DMS53 treated with DMSO at 0.1 percent for 48 hours (cell line): Measurements from ENCODE around the gene RNU1-3.
"Not testable (repeated sequence)": the region's sequence is repeated elsewhere in the genome, so short reads cannot be mapped to it uniquely, and the experiment has no call there.

ENCODE experiments used
- DNase-seq: peaks from one replicate; lab custom pipeline; 2025; ENCODE audit not compliant: unreplicated experiment; lab: John Stamatoyannopoulos, UW

Gene RNU1-3

GRCh38 chr1:16666502-16667413 lies at the start of gene RNU1-3:
Gene RNU1-3 (minus strand): TSS chr1:16666948.
- DNase-seq: not testable (repeated sequence)

- DNase-seq: not testable (repeated sequence)
Observed at GRCh38 chr1:16713480-16713879, 46.7 kb upstream of the RNU1-3 start.

DNA sequence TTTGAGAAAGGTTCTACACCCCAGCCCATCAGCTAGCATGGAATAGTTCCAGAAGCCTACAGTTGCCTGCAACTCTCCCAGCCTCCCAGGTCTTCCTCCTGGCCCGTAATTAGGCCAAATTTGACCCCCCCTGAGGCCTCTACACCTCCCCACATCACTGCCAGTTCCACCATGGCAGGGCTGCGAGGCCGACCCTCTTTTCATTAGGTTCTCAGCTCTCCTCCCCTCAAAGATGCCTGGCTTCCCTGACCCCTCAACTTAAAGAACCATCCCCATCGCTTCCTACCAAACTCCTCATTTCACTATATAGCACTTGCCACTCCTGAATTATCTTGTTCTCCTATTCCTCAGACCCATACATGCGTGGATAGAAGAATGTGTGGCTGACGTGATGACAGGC lies 46.2 kb upstream of the RNU1-3 start:
- not testable (repeated sequence) for DNase-seq

- not testable (repeated sequence) for DNase-seq
Observed at GRCh38 chr1:16712582-16712981, 45.8 kb upstream of the RNU1-3 start.

- DNase-seq: not testable (repeated sequence)
Observed at GRCh38 chr1:16712131-16712530, 45.4 kb upstream of the RNU1-3 start.

DNA sequence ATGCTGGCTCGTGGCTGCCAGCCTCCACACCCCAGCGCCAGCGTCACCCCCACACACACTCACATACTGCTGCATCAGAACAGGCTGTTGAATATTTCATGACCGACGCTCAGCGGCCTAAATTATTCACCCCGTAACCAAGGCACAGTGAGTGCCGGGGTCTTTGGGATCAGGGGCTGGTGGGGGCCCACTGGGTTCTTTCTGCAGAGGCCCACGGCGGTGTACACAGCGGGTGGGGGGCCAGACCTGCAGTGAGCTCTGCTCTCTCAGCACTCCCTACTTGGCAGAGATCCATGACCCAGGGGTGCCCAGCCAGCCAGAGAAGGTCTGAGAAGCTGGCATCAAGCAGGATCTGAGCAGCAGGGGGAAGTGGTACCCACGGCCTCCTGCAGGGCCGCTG lies 43.9 kb upstream of the RNU1-3 start:
- DNase-seq: not testable (repeated sequence)

DNA sequence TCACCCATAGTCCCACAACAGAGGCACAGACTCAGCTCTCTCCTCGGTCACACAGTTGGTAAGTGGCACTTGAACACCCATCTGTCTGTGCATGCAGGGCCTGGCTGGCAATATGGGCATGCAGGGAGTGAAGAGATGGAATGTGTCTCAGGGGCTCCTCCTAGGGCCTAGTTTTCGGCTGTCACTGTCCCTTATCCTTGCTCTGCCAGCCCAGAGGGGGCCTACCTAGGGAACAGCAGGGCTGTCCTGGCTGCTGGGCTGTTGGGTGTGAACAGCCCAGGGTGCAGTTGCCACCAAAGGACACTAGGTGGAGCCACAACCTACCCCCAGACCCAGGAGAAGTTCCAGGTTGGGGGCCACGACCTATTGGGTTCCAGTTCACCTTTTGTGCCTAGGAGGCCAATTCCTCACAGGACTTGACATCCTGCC lies 42.9 kb upstream of the RNU1-3 start:
- DNase-seq: not testable (repeated sequence)

DNA sequence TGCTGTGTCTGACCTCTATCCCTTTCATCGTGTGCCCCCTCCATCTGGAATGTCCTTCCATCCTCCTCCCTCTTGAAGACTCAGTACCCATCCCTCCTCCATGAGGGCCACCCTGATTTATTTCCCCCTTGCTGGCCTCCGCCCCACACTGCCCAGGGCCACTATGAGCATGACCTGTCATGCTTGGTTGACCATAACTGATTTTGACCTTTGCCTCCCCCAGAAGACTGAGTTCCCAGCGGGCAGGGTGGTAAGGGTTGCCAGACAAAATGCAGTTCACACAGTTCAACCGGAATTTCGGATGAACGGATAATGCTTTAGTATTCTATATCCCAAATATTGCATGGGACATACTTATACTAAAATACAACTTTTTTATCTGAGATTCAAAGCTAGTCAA lies 42.0 kb upstream of the RNU1-3 start:
- DNase-seq: not testable (repeated sequence)

- DNase-seq: not testable (repeated sequence)
Observed at GRCh38 chr1:16707130-16708093, 40.7 kb upstream of the RNU1-3 start.

DNA sequence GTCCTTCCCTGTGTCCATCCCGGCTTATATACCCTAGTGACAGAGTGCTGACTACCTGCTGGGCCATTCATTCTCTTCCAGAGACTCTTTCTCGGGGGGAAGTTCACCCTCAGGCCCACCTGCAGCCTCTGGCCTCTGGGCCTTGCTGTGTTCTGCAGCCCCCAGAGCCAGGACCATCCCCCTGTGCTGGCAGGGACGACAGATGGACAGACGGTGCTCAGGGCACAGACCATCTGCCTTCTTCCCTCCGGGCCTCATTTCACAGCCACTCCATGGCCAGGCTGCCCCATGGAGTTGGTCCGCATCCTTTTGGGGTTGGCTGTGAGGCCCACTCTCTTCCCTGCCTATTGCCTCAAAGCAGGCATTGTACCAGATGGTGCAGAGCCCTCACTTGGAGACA lies 39.6 kb upstream of the RNU1-3 start:
- DNase-seq: not testable (repeated sequence)

DNA sequence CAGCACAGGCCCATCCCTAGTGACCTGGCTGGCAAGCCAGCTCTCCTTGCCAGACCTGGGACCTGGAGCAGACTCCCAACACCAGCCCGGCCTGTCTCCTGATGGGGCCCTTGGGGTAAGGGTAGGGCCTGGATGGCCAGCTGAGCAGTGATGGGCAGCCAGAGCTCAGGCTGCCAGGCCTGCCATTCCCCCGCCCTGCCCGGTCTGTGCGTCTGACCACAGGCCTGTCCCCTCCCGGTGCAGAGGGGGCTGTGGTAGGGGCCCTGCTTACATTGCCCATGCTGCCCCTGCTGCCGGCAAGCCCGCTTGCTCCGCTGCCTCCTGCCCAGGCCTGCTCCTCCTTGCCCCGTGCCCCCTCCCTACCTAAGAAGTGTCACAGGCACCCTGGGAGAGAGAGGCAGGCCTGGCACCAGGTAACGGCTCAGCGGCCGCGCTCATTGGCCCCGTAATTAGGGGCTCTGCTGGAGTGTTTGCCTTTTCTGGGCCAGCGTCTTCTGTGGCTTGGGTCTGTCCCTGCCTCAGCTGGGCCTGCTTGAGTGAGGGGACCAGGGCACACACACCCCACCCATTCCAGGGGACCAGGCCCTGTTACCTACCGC lies 37.9 kb upstream of the RNU1-3 start:
- not testable (repeated sequence) for DNase-seq

- DNase-seq: not testable (repeated sequence)
Observed at GRCh38 chr1:16704076-16704475, 37.3 kb upstream of the RNU1-3 start.

DNA sequence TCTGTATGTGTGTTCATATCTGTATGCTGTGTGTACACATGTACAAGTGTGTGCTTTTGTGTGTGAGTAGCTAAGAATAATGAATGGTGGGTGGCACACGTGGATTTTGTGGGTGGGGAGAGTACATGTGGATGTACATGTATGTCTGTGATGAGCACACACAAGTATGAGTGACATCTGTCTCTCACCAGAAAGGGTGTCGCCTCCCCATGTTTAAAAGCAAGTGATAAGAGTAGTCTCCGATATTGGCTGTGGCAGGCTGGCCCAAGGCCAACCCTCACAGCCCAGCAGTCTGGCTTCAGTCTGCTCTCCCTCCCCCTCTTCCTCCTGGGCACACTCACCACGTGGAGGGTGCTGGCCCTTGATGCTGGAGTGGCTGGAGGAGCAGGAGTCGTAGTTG lies 36.9 kb upstream of the RNU1-3 start:
- not testable (repeated sequence) for DNase-seq

DNA sequence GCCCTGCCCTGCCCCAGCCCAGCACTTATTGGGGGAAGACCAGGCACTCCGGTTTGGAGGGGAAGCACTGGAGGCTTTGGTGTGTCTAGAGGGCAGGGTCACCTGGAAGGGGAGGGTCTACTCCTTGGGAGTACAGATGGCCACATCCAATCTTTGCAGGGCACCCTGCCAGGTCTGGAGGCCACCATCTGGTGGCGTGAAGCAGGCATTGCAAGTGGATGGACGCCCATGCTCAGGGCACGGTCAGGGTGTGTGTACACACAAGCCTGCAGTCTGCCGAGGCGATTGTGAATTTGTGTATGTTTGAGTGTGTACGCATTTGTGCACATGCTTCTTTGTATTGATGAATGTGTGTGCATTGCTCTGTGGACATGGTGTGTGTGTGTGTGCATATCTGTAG lies 36.4 kb upstream of the RNU1-3 start:
- DNase-seq: not testable (repeated sequence)

DNA sequence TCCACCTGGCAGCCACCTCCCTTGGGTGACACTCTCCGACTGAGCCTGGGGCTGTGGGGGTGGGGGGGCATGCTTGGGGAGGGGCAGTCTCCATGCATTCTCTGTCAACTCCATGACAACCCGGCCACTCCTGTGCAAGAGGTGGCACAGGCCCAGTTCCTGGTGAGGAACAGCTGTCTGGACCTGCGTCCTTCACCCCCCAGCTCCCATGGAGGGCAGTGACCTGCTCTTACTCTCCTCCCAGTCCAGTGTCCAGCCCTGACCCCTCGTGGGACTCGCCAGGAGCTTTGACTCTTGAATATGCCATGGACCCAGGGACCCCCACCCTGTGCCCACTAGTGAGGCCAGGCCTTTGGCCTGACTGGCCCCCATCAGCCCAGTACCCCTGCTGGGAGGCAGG lies 35.5 kb upstream of the RNU1-3 start:
- not testable (repeated sequence) for DNase-seq

DNA sequence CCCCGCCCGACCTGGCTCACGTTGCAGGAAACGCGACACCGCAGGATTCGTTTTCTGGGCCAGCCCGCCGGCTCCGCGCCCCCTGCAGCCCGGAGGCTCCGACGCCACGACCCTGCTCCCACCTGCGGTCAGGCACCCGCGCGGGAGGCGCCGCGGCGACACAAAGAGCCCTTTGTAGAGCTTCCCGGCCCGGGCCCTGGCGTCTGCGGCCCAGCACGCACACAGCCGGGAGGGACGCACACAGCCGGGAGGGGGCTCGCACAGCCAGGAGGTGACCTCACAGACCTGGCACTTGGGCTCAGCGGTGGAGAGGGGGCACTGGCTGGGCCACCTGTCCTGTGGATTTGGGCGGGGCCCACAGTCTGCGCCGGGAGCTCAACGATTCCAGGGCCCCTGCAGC lies 34.4 kb upstream of the RNU1-3 start:
- not testable (repeated sequence) for DNase-seq

DNA sequence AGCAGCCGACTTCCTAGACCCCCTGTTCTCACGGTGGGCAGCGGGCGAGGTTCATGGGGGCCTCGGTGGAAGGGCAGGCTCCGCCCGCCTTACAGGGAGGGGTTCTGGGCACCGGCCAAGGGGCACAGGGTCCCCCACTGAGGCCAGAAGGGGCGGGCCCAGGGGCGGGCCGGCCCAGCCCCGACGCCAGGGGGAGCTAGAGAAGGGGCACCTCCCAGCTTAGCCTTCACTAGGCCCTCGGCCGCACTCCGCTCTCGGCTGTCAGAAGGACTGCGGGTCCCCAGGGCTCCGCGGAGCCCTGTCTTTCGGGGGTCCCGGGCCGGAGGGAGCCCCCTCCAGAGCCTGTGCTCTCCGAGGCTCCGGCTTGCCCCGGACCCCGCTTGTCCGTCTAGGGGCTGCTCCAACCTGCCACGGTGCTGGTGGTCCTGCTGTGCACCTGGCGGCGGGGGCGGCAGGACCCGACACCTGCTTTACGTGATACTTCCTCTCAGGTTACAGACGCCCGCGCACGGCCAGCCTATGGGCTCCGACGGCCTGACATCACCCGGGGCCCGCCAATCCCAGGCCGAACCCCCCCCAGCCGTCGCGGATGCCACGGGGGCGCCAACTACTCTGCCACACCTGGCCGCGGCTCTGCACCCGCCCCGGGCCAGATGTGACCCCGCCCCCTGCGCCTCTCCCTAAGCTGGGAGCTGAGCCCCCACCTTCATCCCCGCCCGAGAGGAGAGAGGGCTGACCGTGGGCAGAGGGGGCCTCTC lies 33.6 kb upstream of the RNU1-3 start:
- DNase-seq: not testable (repeated sequence)

DNA sequence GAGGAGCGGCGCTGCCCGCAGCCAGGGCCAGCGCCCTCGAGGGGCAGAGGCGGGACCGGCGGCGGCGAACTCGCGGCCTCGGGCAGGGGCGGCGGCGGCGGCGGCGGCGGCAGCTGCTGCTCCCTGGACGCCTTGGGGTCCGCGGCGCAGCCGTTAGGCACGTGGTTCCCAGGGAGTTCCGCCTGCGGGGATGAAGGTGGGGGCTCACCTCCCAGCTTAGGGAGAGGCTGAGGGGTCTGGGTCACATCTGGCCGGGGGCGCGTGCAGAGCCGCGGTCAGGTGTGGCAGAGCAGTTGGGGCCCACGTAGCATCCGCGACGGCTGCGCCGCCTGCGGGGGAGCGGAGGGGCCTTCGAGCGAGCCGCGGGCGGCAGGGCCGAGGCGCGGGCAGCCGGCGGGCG lies 32.7 kb upstream of the RNU1-3 start:
- DNase-seq: not testable (repeated sequence)

- DNase-seq: not testable (repeated sequence)
Observed at GRCh38 chr1:16697152-16697551, 30.4 kb upstream of the RNU1-3 start.

- peak; percentile 59 for DNase-seq
Observed at GRCh38 chr1:16696507-16697150, 29.9 kb upstream of the RNU1-3 start.
